HEK293T (cell line): ENCODE measurements around the gene IL3.

Experiments
- CTCF ChIA-PET: fragments of 350-600 bp; formaldehyde crosslinking; extraction: SDS; loops from one replicate; lab custom pipeline; 2021; ENCODE audit warnings: antibody characterized with exemption, inconsistent platforms; lab: Yijun Ruan, JAX
- POLR2A ChIA-PET: fragments of 350-600 bp; formaldehyde crosslinking; extraction: SDS; loops from one replicate; lab custom pipeline; 2020; ENCODE audit warnings: antibody characterized with exemption, inconsistent platforms; lab: Yijun Ruan, JAX
- DNase-seq: peaks from one replicate; pipeline ENCODE4 v3.0.0; 2012; ENCODE audit warnings: mixed read lengths; ENCODE audit errors: extremely low spot score
- ARNT ChIP-seq: fragments of 450-650 bp; IDR thresholded peaks from 2 replicates; pipeline ENCODE4 v1.6.1; 2017; ENCODE audit warnings: mild to moderate bottlenecking
- BHLHE40 ChIP-seq: fragments of 450-650 bp; IDR thresholded peaks from 2 replicates; pipeline ENCODE4 v1.6.1; 2016; ENCODE audit warnings: mild to moderate bottlenecking, moderate library complexity, borderline replicate concordance
- CTBP1 ChIP-seq: fragments of 450-650 bp; IDR thresholded peaks from 2 replicates; pipeline ENCODE4 v1.6.1; 2016; ENCODE audit warnings: borderline replicate concordance
- ELF4 ChIP-seq: fragments of 450-650 bp; IDR thresholded peaks from 2 replicates; pipeline ENCODE4 v1.6.1; 2017; ENCODE audit warnings: antibody characterized with exemption
- FOXA1 ChIP-seq: fragments of 450-650 bp; IDR thresholded peaks from 2 replicates; pipeline ENCODE4 v1.6.1; 2016; ENCODE audit warnings: mild to moderate bottlenecking
- FOXK2 ChIP-seq: fragments of 450-650 bp; IDR thresholded peaks from 2 replicates; pipeline ENCODE4 v1.6.1; 2016; ENCODE audit warnings: mild to moderate bottlenecking
- FOXM1 ChIP-seq: fragments of 450-650 bp; IDR thresholded peaks from 2 replicates; pipeline ENCODE4 v1.6.1; 2017; ENCODE audit warnings: mild to moderate bottlenecking, borderline replicate concordance
- HDGF ChIP-seq: fragments of 450-650 bp; IDR thresholded peaks from 2 replicates; pipeline ENCODE4 v1.6.1; 2017; ENCODE audit warnings: antibody characterized with exemption, borderline replicate concordance
- L3MBTL2 ChIP-seq: fragments of 450-650 bp; conservative IDR thresholded peaks from 2 replicates; pipeline ENCODE4 v1.6.1; 2016; ENCODE audit warnings: mild to moderate bottlenecking
- LEF1 ChIP-seq: fragments of 450-650 bp; IDR thresholded peaks from 2 replicates; pipeline ENCODE4 v1.6.1; 2017; ENCODE audit warnings: mild to moderate bottlenecking, borderline replicate concordance
- NFRKB ChIP-seq: fragments of 450-650 bp; IDR thresholded peaks from 2 replicates; pipeline ENCODE4 v1.6.1; 2016; ENCODE audit warnings: mild to moderate bottlenecking, moderate library complexity
- PKNOX1 ChIP-seq: fragments of 450-650 bp; IDR thresholded peaks from 2 replicates; pipeline ENCODE4 v1.6.1; 2016
- SP1 ChIP-seq: fragments of 450-650 bp; IDR thresholded peaks from 2 replicates; pipeline ENCODE4 v1.6.1; 2017
- SUZ12 ChIP-seq: fragments of 450-650 bp; IDR thresholded peaks from 2 replicates; pipeline ENCODE4 v1.6.1; 2016; ENCODE audit warnings: mild to moderate bottlenecking
- TARDBP ChIP-seq: fragments of 450-650 bp; IDR thresholded peaks from 2 replicates; pipeline ENCODE4 v1.6.1; 2016
- ZNF384 ChIP-seq: fragments of 450-650 bp; IDR thresholded peaks from 2 replicates; pipeline ENCODE4 v1.6.1; 2016

IL3 gene

GRCh38 chr5:132032196-132032595 is 28.3 kb upstream of the IL3 start:
- ChIA-PET POLR2A (no interaction called here), CTCF (interaction anchor here (0.6 kb wide), 1 partner anchor 13 kb away, joined by 6 read pairs; no protein-coding TSS in a partner anchor)
- TF ChIP-seq LEF1 (no peak), NFRKB (no peak)
- DNase-seq = no peak

GRCh38 chr5:132033122-132033521 is 27.3 kb upstream of the IL3 start:
- TF ChIP-seq NFRKB = no peak
- TF ChIP-seq LEF1 = no peak
- TF ChIP-seq ZNF384 = no peak
- no peak for TF ChIP-seq SUZ12
- no peak for TF ChIP-seq SP1
- TF ChIP-seq HDGF = no peak
- TF ChIP-seq FOXK2 = no peak
- no peak for DNase-seq
- POLR2A ChIA-PET = no interaction called here
- CTCF ChIA-PET = no interaction called here

GRCh38 chr5:132037353-132037752 is 23.1 kb upstream of the IL3 start:
- ChIA-PET POLR2A (no interaction called here), CTCF (no interaction called here)
- DNase-seq = no peak
- TF ChIP-seq TARDBP = no peak
- TF ChIP-seq LEF1 = no peak
- TF ChIP-seq CTBP1 = no peak
- TF ChIP-seq ELF4 = no peak
- no peak for TF ChIP-seq FOXA1
- TF ChIP-seq HDGF = no peak
- no peak for TF ChIP-seq FOXM1
- TF ChIP-seq ARNT = no peak
- TF ChIP-seq BHLHE40 = no peak
- TF ChIP-seq NFRKB = no peak
- no peak for TF ChIP-seq PKNOX1
- no peak for TF ChIP-seq FOXK2
- no peak for TF ChIP-seq L3MBTL2
- TF ChIP-seq SP1 = no peak
- TF ChIP-seq ZNF384 = no peak
- TF ChIP-seq SUZ12 = no peak

- TF ChIP-seq TARDBP = no peak
- TF ChIP-seq NFRKB = no peak
- TF ChIP-seq SUZ12 = no peak
- TF ChIP-seq LEF1 = no peak
- TF ChIP-seq FOXA1 = no peak
- no peak for TF ChIP-seq PKNOX1
- no peak for TF ChIP-seq ZNF384
- no peak for TF ChIP-seq SP1
- no peak for TF ChIP-seq FOXM1
- TF ChIP-seq CTBP1 = no peak
- no peak for TF ChIP-seq ARNT
- TF ChIP-seq FOXK2 = no peak
- TF ChIP-seq BHLHE40 = no peak
- ChIA-PET POLR2A (no interaction called here), CTCF (no interaction called here)
- DNase-seq = no peak
Observed at GRCh38 chr5:132044207-132044606, 16.2 kb upstream of the IL3 start.

GRCh38 chr5:132046880-132047299 is 13.6 kb upstream of the IL3 start:
- ChIA-PET POLR2A (no interaction called here), CTCF (no interaction called here)
- DNase-seq = no peak
- TF ChIP-seq ARNT = no peak
- TF ChIP-seq CTBP1 = no peak
- TF ChIP-seq TARDBP = no peak
- no peak for TF ChIP-seq SP1
- TF ChIP-seq ZNF384 = no peak
- TF ChIP-seq BHLHE40 = no peak
- TF ChIP-seq FOXA1 = no peak
- TF ChIP-seq NFRKB = no peak
- TF ChIP-seq PKNOX1 = no peak
- no peak for TF ChIP-seq ELF4
- TF ChIP-seq SUZ12 = no peak
- no peak for TF ChIP-seq L3MBTL2
- TF ChIP-seq LEF1 = no peak

- DNase-seq = no peak
- POLR2A ChIA-PET = no interaction called here
- CTCF ChIA-PET = no interaction called here
- no peak for TF ChIP-seq NFRKB
- TF ChIP-seq ZNF384 = no peak
- no peak for TF ChIP-seq HDGF
- no peak for TF ChIP-seq FOXA1
- no peak for TF ChIP-seq TARDBP
- no peak for TF ChIP-seq PKNOX1
- TF ChIP-seq CTBP1 = no peak
- TF ChIP-seq ARNT = no peak
- TF ChIP-seq BHLHE40 = no peak
- TF ChIP-seq SP1 = no peak
- TF ChIP-seq ELF4 = no peak
- TF ChIP-seq L3MBTL2 = no peak
- no peak for TF ChIP-seq SUZ12
- TF ChIP-seq FOXK2 = no peak
- no peak for TF ChIP-seq LEF1
- TF ChIP-seq FOXM1 = no peak
Observed at GRCh38 chr5:132049093-132049492, 11.4 kb upstream of the IL3 start.
